HEK293 (cell line): ENCODE data around the gene C5orf47.

Experiments
- CTCF ChIA-PET: fragments of 350-600 bp; formaldehyde crosslinking; extraction: SDS; loops from one replicate; lab custom pipeline; 2021; ENCODE audit warnings: antibody characterized with exemption; lab: Yijun Ruan, JAX
- POLR2A ChIA-PET: fragments of 300-600 bp; formaldehyde crosslinking; extraction: SDS; loops from one replicate; lab custom pipeline; 2020; ENCODE audit warnings: antibody characterized with exemption, inconsistent platforms; lab: Yijun Ruan, JAX
- H3K27ac ChIP-seq: fragments of 200-500 bp; sonication (Bioruptor generic); 2 replicates; pipeline ENCODE4 v1.5.1; 2014; ENCODE audit warnings: low read depth, low read length, control low read depth, inconsistent platforms; ENCODE audit errors: extremely low read depth
- H3K36me3 ChIP-seq, 2 experiments: fragments of 200-500 bp in 1 of 2; sonication (Bioruptor generic) in 1 of 2; 1 replicate in 1 of 2; 2 replicates in 1 of 2; pipeline ENCODE4 v1.5.1; 2014 to 2017; ENCODE audit warnings: inconsistent platforms in 2 of 2, low read length in 2 of 2; ENCODE audit not compliant: control insufficient read depth in 2 of 2, insufficient read depth in 1 of 2
- H3K4me1 ChIP-seq: fragments of 200-500 bp; sonication (Bioruptor generic); 2 replicates; pipeline ENCODE4 v1.5.1; 2014; ENCODE audit warnings: mild to moderate bottlenecking, low read length, inconsistent platforms; ENCODE audit not compliant: control insufficient read depth, insufficient read depth
- H3K4me3 ChIP-seq: 2 replicates; pipeline ENCODE4 v1.5.1; 2011; ENCODE audit warnings: low read depth, mild to moderate bottlenecking, control low read depth, low read length, moderate library complexity
- H3K9me3 ChIP-seq: fragments of 200-500 bp; sonication (Bioruptor generic); 2 replicates; pipeline ENCODE4 v1.5.1; 2014; ENCODE audit warnings: low read depth, low read length, inconsistent platforms; ENCODE audit not compliant: control insufficient read depth, insufficient read depth
- BCL11A ChIP-seq: fragments of 450-650 bp; formaldehyde crosslinking; IDR thresholded peaks from 2 replicates; pipeline ENCODE4 v1.5.1; 2016; ENCODE audit warnings: low read depth, missing biosample characterization, missing genetic modification characterization
- ZBTB7A ChIP-seq: fragments of 450-650 bp; formaldehyde crosslinking; IDR thresholded peaks from 2 replicates; pipeline ENCODE4 v1.5.1; 2016; ENCODE audit warnings: low read depth, missing biosample characterization, missing genetic modification characterization
- ZNF155 ChIP-seq: fragments of 450-650 bp; formaldehyde crosslinking; IDR thresholded peaks from 2 replicates; pipeline ENCODE4 v1.5.1; 2016; ENCODE audit warnings: missing biosample characterization, missing genetic modification characterization
- ZNF169 ChIP-seq: fragments of 450-650 bp; formaldehyde crosslinking; IDR thresholded peaks from 2 replicates; pipeline ENCODE4 v1.5.1; 2016; ENCODE audit warnings: missing biosample characterization, missing genetic modification characterization
- ZNF175 ChIP-seq: fragments of 450-650 bp; formaldehyde crosslinking; IDR thresholded peaks from 2 replicates; pipeline ENCODE4 v1.5.1; 2016; ENCODE audit warnings: missing biosample characterization, missing genetic modification characterization
- ZNF768 ChIP-seq: fragments of 450-650 bp; formaldehyde crosslinking; IDR thresholded peaks from 2 replicates; pipeline ENCODE4 v1.5.1; 2018; ENCODE audit warnings: missing biosample characterization, mild to moderate bottlenecking, missing genetic modification characterization
- ZNF776 ChIP-seq: fragments of 450-650 bp; formaldehyde crosslinking; IDR thresholded peaks from 2 replicates; pipeline ENCODE4 v1.5.0; 2017; ENCODE audit warnings: missing biosample characterization, missing genetic modification characterization, borderline replicate concordance
- TF ChIP-seq, protein P1 (sequence below): fragments of 450-650 bp; formaldehyde crosslinking; conservative IDR thresholded peaks from 2 replicates; pipeline ENCODE4 v1.5.1; 2016; ENCODE audit warnings: low read depth, missing biosample characterization, missing genetic modification characterization
- TF ChIP-seq, protein P2 (sequence below): fragments of 450-650 bp; formaldehyde crosslinking; IDR thresholded peaks from 2 replicates; pipeline ENCODE4 v1.5.1; 2016; ENCODE audit warnings: missing biosample characterization, missing genetic modification characterization
- TF ChIP-seq, protein P3 (sequence below): fragments of 450-650 bp; formaldehyde crosslinking; IDR thresholded peaks from 2 replicates; pipeline ENCODE4 v1.5.1; 2017; ENCODE audit warnings: missing biosample characterization, missing genetic modification characterization
- TF ChIP-seq, protein P4 (sequence below): fragments of 450-650 bp; formaldehyde crosslinking; IDR thresholded peaks from 2 replicates; pipeline ENCODE4 v1.5.1; 2016; ENCODE audit warnings: missing biosample characterization, missing genetic modification characterization
- TF ChIP-seq, protein P5 (sequence below): fragments of 450-650 bp; formaldehyde crosslinking; IDR thresholded peaks from 2 replicates; pipeline ENCODE4 v1.5.1; 2016; ENCODE audit warnings: missing biosample characterization, missing genetic modification characterization
- TF ChIP-seq, protein P6 (sequence below): fragments of 450-650 bp; formaldehyde crosslinking; IDR thresholded peaks from 2 replicates; pipeline ENCODE4 v1.5.1; 2016; ENCODE audit warnings: missing biosample characterization, missing genetic modification characterization
- TF ChIP-seq, protein P7 (sequence below): fragments of 450-650 bp; formaldehyde crosslinking; IDR thresholded peaks from 2 replicates; pipeline ENCODE4 v1.5.1; 2016; ENCODE audit warnings: missing biosample characterization, missing genetic modification characterization

C5orf47 gene, protein sequence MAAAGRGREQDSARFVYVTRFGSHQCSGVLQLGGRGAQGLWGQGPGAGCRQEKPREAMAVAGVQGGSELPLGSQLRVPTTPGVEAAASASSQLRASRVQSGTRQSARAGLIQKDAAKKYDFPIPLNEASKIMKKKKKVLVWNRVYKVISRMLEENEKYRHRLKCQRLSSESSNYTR

DNA sequence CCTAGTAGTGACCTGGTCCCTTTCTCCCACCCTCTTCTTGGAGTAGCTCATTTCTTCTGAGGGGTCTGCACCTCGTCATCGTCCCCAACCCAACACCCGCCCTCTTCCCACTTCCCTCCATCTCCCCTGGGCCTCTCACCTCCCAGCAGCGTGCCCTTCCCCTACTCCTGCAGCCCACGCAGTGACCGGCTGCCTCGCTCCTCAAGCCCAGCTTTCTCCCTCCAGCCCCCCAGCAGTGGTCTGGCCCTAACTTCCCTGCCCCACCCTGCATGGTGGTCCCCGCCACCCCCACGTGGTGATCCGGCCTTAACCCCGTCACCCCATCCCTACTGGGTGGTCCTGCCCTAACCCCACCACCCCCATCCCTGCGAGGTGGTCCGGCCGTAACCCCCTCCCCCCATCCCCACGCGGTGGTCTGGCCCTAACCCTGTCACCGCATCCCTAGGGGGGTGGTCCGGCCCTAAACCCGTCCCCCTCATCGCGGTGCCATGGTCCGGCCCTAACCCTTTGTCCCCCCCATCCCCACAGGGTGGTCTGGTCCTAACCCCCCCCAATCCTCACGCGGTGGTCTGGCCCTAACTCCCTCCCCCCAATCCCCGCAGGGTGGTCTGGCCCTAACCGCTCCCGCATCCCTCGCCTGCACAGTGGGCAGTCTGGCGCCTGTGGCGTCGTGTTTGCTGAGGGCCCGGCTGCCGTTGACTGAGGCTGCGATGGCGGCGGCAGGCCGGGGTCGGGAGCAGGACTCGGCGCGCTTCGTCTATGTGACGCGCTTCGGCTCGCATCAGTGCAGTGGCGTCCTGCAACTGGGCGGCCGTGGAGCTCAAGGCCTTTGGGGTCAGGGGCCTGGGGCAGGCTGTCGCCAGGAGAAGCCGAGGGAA is at the start of gene C5orf47:
Gene C5orf47 (plus strand): TSS at position 617 of the 878 bp plus-strand sequence. CDS start 94 bp downstream, at position 711.
- Histone ChIP-seq H3K4me1 (no peaks in the 10 kb centered on the region), H3K4me3 (no peak within 1 kb of the TSS), H3K9me3 (no peaks in the 10 kb centered on the region)
- no peak for TF ChIP-seq ZNF155 (tag by site-specific recombination)
- no peak for TF ChIP-seq ZNF169 (tag by site-specific recombination)
- TF ChIP-seq, protein P1, sequence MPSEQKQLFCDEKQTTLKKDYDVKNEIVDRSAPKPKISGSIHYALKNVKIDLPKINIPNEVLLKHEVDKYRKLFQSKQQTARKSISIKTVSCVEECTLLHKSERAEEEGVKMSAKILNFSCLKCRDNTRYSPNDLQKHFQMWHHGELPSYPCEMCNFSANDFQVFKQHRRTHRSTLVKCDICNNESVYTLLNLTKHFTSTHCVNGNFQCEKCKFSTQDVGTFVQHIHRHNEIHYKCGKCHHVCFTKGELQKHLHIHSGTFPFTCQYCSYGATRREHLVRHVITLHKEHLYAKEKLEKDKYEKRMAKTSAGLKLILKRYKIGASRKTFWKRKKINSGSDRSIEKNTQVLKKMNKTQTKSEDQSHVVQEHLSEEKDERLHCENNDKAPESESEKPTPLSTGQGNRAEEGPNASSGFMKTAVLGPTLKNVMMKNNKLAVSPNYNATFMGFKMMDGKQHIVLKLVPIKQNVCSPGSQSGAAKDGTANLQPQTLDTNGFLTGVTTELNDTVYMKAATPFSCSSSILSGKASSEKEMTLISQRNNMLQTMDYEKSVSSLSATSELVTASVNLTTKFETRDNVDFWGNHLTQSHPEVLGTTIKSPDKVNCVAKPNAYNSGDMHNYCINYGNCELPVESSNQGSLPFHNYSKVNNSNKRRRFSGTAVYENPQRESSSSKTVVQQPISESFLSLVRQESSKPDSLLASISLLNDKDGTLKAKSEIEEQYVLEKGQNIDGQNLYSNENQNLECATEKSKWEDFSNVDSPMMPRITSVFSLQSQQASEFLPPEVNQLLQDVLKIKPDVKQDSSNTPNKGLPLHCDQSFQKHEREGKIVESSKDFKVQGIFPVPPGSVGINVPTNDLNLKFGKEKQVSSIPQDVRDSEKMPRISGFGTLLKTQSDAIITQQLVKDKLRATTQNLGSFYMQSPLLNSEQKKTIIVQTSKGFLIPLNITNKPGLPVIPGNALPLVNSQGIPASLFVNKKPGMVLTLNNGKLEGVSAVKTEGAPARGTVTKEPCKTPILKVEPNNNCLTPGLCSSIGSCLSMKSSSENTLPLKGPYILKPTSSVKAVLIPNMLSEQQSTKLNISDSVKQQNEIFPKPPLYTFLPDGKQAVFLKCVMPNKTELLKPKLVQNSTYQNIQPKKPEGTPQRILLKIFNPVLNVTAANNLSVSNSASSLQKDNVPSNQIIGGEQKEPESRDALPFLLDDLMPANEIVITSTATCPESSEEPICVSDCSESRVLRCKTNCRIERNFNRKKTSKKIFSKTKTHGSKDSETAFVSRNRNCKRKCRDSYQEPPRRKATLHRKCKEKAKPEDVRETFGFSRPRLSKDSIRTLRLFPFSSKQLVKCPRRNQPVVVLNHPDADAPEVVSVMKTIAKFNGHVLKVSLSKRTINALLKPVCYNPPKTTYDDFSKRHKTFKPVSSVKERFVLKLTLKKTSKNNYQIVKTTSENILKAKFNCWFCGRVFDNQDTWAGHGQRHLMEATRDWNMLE (tag by site-specific recombination): no peak
- TF ChIP-seq ZNF768 (tag by site-specific recombination): no peak
- TF ChIP-seq, protein P2, sequence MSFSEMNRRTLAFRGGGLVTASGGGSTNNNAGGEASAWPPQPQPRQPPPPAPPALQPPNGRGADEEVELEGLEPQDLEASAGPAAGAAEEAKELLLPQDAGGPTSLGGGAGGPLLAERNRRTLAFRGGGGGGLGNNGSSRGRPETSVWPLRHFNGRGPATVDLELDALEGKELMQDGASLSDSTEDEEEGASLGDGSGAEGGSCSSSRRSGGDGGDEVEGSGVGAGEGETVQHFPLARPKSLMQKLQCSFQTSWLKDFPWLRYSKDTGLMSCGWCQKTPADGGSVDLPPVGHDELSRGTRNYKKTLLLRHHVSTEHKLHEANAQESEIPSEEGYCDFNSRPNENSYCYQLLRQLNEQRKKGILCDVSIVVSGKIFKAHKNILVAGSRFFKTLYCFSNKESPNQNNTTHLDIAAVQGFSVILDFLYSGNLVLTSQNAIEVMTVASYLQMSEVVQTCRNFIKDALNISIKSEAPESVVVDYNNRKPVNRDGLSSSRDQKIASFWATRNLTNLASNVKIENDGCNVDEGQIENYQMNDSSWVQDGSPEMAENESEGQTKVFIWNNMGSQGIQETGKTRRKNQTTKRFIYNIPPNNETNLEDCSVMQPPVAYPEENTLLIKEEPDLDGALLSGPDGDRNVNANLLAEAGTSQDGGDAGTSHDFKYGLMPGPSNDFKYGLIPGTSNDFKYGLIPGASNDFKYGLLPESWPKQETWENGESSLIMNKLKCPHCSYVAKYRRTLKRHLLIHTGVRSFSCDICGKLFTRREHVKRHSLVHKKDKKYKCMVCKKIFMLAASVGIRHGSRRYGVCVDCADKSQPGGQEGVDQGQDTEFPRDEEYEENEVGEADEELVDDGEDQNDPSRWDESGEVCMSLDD (tag by site-specific recombination): no peak
- TF ChIP-seq, protein P3, sequence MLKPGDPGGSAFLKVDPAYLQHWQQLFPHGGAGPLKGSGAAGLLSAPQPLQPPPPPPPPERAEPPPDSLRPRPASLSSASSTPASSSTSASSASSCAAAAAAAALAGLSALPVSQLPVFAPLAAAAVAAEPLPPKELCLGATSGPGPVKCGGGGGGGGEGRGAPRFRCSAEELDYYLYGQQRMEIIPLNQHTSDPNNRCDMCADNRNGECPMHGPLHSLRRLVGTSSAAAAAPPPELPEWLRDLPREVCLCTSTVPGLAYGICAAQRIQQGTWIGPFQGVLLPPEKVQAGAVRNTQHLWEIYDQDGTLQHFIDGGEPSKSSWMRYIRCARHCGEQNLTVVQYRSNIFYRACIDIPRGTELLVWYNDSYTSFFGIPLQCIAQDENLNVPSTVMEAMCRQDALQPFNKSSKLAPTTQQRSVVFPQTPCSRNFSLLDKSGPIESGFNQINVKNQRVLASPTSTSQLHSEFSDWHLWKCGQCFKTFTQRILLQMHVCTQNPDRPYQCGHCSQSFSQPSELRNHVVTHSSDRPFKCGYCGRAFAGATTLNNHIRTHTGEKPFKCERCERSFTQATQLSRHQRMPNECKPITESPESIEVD (tag by site-specific recombination): no peak
- TF ChIP-seq, protein P4, sequence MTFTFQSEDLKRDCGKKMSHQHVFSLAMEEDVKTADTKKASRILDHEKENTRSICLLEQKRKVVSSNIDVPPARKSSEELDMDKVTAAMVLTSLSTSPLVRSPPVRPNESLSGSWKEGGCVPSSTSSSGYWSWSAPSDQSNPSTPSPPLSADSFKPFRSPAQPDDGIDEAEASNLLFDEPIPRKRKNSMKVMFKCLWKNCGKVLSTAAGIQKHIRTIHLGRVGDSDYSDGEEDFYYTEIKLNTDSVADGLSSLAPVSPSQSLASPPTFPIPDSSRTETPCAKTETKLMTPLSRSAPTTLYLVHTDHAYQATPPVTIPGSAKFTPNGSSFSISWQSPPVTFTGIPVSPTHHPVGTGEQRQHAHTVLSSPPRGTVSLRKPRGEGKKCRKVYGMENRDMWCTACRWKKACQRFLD (tag by site-specific recombination): no peak
- TF ChIP-seq, protein P5, sequence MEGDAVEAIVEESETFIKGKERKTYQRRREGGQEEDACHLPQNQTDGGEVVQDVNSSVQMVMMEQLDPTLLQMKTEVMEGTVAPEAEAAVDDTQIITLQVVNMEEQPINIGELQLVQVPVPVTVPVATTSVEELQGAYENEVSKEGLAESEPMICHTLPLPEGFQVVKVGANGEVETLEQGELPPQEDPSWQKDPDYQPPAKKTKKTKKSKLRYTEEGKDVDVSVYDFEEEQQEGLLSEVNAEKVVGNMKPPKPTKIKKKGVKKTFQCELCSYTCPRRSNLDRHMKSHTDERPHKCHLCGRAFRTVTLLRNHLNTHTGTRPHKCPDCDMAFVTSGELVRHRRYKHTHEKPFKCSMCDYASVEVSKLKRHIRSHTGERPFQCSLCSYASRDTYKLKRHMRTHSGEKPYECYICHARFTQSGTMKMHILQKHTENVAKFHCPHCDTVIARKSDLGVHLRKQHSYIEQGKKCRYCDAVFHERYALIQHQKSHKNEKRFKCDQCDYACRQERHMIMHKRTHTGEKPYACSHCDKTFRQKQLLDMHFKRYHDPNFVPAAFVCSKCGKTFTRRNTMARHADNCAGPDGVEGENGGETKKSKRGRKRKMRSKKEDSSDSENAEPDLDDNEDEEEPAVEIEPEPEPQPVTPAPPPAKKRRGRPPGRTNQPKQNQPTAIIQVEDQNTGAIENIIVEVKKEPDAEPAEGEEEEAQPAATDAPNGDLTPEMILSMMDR (tag by site-specific recombination): no peak
- TF ChIP-seq ZNF175 (tag by site-specific recombination): no peak
- no peak for TF ChIP-seq ZBTB7A (tag by site-specific recombination)
- TF ChIP-seq ZNF776: no peak
- TF ChIP-seq, protein P6, sequence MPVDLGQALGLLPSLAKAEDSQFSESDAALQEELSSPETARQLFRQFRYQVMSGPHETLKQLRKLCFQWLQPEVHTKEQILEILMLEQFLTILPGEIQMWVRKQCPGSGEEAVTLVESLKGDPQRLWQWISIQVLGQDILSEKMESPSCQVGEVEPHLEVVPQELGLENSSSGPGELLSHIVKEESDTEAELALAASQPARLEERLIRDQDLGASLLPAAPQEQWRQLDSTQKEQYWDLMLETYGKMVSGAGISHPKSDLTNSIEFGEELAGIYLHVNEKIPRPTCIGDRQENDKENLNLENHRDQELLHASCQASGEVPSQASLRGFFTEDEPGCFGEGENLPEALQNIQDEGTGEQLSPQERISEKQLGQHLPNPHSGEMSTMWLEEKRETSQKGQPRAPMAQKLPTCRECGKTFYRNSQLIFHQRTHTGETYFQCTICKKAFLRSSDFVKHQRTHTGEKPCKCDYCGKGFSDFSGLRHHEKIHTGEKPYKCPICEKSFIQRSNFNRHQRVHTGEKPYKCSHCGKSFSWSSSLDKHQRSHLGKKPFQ (tag by site-specific recombination): no peak
- no peak for TF ChIP-seq BCL11A
- TF ChIP-seq, protein P7, sequence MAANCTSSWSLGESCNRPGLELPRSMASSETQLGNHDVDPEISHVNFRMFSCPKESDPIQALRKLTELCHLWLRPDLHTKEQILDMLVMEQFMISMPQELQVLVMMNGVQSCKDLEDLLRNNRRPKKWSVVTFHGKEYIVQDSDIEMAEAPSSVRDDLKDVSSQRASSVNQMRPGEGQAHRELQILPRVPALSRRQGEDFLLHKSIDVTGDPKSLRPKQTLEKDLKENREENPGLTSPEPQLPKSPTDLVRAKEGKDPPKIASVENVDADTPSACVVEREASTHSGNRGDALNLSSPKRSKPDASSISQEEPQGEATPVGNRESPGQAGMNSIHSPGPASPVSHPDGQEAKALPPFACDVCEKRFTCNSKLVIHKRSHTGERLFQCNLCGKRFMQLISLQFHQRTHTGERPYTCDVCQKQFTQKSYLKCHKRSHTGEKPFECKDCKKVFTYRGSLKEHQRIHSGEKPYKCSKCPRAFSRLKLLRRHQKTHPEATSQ (tag by site-specific recombination): no peak
- TF ChIP-seq, all 188 proteins: peak for 0
- ChIA-PET CTCF (no interaction called here), POLR2A (no interaction called here)
- H3K27ac ChIP-seq: no peak within 1 kb of the TSS
- H3K36me3 ChIP-seq: no peaks in the 10 kb centered on the region
